GM19463 (cell line): ENCODE data around the gene TRIM38.
A peak's percentile ranks its signal among the peaks of the same experiment; 100 is the strongest.
"Not testable (repeated sequence)": the region's sequence is repeated elsewhere in the genome, so short reads cannot be mapped to it uniquely, and the experiment has no call there.

Experiments used
- ATAC-seq: cut with Tn5 transposase; IDR thresholded peaks from one replicate; pipeline ENCODE4 v1.9.1; 2021; ENCODE audit warnings: mild to moderate bottlenecking, moderate library complexity; ENCODE audit not compliant: unreplicated experiment

Gene TRIM38

GRCh38 chr6:25942561-25943147, 19.9 kb upstream of the TRIM38 start:
- ATAC-seq, result no peak

- no peak for ATAC-seq
Measured at GRCh38 chr6:25943887-25944286, 18.7 kb upstream of the TRIM38 start.

- peak; percentile 94 for ATAC-seq
Measured at GRCh38 chr6:25944688-25945574, 17.7 kb upstream of the TRIM38 start.

GRCh38 chr6:25945738-25946137, 16.9 kb upstream of the TRIM38 start:
- not testable (repeated sequence) for ATAC-seq

GRCh38 chr6:25946631-25947030, 16.0 kb upstream of the TRIM38 start:
- ATAC-seq, result no peak

GRCh38 chr6:25947492-25947891, 15.1 kb upstream of the TRIM38 start:
- not testable (repeated sequence) for ATAC-seq

GRCh38 chr6:25949695-25950094, 12.9 kb upstream of the TRIM38 start:
- no peak for ATAC-seq

- no peak for ATAC-seq
Measured at GRCh38 chr6:25950297-25950696, 12.3 kb upstream of the TRIM38 start.

- ATAC-seq, result no peak
Measured at GRCh38 chr6:25951296-25952032, 11.1 kb upstream of the TRIM38 start.

GRCh38 chr6:25952535-25952934, 10.1 kb upstream of the TRIM38 start:
- ATAC-seq, result no peak

- ATAC-seq, result no peak
Measured at GRCh38 chr6:25953733-25954132, 8.9 kb upstream of the TRIM38 start.

GRCh38 chr6:25954756-25955155, 7.8 kb upstream of the TRIM38 start:
- ATAC-seq, result no peak

- ATAC-seq, result no peak
Measured at GRCh38 chr6:25956226-25956625, 6.4 kb upstream of the TRIM38 start.

GRCh38 chr6:25958700-25959162, 3.9 kb upstream of the TRIM38 start:
- ATAC-seq, result no peak

GRCh38 chr6:25959890-25960536, 2.6 kb upstream of the TRIM38 start:
- no peak for ATAC-seq

- no peak for ATAC-seq
Measured at GRCh38 chr6:25960734-25961133, 1.9 kb upstream of the TRIM38 start.

GRCh38 chr6:25961619-25962148, 918 bp upstream of the TRIM38 start:
- no peak for ATAC-seq

- ATAC-seq, result no peak
Measured at GRCh38 chr6:25963426-25964123, 973 bp downstream of the TRIM38 start.

GRCh38 chr6:25965058-25965457, 2.5 kb downstream of the TRIM38 start:
- no peak for ATAC-seq

- ATAC-seq, result no peak
Measured at GRCh38 chr6:25966711-25967110, 4.1 kb downstream of the TRIM38 start.
